ENCODE measurements around the gene RXRA.

Gene RXRA

GRCh38 chr9:134339183-134339806 is 13.0 kb downstream of the RXRA start:
- DNase-seq, result no peak

- DNase-seq, result no peak
Observed at GRCh38 chr9:134340475-134341160, 14.4 kb downstream of the RXRA start.

- DNase-seq, result no peak
Observed at GRCh38 chr9:134341306-134341705, 15.1 kb downstream of the RXRA start.

DNA sequence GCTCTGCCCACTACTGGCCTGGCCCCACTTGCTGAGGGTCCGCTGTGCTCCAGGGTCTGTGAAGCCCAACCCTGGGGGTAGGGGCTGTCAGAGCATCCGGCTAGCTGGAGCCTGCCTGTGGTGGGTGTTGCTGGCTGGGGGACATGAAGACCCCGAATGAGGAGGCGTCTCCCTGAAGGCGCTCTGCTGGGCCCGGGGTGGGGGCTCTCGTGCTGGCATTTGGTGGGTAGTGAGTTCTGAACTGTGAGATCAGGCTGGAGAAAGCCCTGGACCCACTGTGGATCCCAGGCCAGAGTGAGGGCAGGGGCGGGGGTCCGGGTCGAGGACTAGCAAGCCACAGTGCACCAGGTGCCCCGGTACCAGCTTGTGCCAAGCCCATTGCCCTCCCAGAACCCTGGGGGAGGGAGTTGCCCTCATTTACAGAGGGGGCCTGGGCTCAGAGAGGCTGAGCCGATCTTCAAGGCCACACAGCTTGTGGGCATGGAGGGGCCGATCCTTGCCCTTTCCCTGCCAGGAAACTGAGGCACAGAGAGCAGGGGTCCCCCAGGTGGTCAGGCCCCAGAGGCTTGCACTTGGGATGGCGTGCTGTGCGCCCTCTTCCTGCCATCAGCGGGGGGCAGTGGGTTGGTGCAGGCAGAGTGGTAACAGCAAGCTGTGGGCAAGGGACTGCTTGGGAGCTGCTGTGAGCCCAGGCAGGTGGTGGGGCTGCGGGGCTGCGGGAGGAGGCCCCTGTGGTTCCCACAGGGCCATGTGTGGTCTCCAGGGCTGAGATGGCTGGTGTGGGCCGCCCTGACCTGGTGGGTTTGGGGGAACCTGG is 15.9 kb downstream of the RXRA start:
- DNase-seq, result no peak

GRCh38 chr9:134342746-134343115 is 16.5 kb downstream of the RXRA start:
- DNase-seq, result no peak

- DNase-seq, result no peak
Observed at GRCh38 chr9:134343637-134344036, 17.4 kb downstream of the RXRA start.

- DNase-seq, result no peak
Observed at GRCh38 chr9:134344068-134344799, 18.0 kb downstream of the RXRA start.

DNA sequence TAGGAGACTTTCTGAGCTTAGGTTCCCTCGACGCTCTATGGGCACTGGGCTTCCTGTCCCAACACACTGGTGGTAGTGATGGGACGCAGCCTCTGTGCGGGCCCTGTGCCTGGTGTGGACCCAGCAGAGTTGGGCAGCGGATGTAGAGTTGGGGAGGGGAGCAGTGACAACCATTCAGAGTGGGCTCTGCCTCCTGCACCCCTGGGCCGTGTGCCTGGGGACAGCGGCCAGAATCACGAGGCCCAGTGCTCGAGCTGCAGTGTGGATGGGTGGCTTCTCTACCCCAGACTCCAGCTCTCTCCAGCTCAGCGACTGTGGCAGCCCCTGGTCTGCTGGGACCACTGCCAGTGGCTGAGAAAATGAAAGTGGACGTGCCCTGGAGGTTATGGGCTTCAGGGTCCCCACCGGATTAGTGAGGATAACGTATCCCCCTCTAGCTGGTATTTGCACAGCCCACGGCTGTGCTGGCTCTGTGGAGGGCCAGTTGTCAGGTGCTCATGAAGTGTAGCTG is 18.6 kb downstream of the RXRA start:
- no peak for DNase-seq

DNA sequence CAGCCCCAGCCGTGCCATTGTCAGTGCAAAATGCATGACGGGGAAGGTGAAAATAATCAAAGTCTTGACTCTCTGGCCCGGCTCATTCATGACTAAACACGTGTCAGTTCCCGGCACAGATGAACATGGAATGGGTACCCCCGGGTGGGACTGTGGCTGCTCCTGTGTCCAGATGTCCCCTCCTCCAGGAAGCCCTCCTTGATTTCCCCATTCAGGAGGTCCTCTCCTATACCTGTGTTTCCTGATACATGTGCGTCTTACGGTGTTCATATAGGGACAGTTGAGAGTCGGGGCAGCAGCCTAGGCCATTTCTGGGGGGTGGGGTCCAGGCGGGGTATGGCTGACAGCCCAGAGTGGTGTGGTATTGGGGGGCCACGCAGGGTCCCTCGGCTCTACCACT is 19.5 kb downstream of the RXRA start:
- DNase-seq, result no peak

- no peak for DNase-seq
Observed at GRCh38 chr9:134346151-134346550, 19.9 kb downstream of the RXRA start.

DNA sequence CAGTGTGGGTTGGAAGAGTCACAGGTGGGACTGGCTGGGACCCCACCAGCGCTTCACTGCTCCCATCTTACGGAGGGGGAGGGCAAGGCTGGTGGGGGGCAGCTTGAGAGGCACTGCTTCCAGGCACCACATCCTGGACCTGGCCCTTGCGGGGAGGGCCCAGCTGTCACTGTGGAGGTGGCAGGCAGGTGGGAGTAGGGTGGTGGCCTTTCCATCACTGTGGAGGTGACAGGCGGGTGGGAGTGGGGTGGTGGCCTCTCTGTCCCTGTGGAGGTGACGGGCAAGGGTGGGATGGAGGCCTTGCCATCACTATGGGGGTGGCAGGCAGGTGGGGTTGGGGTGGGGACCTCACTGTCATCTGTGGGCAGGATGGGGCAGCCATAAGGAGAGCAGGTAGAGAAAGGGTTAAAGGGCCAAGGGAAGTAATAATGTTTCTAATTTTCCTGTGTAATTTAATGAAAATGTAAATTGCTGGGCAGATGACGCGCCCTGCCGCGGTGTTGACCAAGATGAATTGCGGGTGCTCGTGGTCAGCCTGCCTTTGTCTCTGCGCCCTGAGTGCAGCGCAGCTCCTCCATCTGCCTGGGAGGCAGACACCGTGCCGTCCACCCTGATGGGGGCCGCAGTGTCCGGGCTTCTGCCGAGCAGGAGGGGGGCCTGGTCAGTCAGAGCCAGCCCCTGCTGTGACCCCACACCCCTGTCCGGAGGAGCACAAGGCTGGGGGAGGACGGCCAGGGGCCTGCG is 20.8 kb downstream of the RXRA start:
- no peak for DNase-seq

DNA sequence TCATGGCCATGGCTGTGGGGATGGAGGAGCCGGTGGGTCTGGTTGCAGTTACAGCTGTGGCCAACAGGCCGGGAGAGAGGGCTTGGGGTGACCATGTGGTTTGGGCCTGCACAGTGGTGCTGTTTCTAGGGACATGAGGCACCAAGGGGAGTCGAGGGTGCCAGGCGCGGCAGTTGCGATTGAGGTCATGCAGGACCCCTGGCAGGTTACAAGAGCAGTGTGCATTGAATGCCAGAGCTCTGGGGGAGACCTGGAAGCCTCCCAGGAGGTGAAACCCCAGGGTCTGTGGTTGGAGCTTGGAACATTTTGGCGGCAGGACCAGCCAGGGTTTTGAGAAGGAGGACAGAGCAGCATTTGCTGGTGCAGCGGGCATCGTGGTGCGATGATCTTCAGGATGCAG is 21.7 kb downstream of the RXRA start:
- no peak for DNase-seq

DNA sequence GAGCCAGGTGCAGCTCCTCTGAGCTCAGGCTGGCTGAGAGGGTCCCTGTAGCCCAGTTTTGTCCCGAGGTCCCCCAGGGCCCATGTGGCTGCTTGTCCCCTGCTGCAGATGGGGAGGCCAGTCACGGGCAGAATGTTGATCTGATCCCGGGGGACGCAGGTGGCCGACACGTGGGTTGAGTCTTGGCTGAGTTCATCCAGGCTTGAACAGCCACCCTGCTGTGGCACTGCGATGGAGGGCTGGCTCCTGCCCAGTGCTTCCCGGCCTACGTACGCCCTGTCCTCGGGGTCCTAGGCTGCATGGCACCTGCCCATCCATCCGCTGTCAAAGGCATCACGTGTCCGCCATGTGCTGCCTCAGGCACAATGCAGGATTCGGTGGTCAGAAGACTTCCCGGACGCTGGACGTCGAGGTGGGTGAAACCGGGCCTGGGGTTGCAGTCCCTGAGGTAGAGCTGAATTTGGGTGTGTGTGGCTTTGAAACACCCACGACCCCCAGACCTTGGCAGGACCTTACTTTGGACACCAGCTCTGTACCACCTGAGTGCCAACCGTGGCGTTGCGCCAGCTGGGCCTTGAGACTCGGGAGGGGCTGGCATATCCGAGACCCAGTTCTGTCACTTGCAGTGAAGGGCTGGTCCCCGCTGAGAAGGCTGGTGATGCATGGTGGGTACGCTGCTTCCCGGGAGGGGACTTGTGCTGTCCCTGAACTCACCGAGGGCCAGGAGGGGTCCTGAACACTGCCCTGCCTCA is 22.3 kb downstream of the RXRA start:
- no peak for DNase-seq

DNA sequence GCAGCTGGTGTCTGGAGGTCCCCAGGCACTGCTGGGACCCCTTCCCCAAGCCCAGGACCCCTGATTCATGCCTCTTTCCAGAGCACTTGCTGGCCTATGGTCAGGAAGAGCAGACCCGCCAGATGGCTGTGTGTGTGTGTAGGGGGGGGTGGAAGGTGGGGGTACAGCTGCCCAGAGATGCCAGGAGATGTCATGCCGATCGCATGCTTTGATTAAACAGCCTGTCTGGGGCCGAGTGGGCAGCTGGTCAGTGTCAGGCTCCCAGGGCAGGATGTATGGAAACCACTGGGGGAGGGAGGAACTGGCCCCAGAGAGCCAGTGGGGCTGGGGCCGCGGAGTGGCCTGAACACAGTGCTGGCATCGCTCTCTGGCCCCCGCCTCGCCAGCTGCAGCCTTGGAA is 23.7 kb downstream of the RXRA start:
- no peak for DNase-seq

DNA sequence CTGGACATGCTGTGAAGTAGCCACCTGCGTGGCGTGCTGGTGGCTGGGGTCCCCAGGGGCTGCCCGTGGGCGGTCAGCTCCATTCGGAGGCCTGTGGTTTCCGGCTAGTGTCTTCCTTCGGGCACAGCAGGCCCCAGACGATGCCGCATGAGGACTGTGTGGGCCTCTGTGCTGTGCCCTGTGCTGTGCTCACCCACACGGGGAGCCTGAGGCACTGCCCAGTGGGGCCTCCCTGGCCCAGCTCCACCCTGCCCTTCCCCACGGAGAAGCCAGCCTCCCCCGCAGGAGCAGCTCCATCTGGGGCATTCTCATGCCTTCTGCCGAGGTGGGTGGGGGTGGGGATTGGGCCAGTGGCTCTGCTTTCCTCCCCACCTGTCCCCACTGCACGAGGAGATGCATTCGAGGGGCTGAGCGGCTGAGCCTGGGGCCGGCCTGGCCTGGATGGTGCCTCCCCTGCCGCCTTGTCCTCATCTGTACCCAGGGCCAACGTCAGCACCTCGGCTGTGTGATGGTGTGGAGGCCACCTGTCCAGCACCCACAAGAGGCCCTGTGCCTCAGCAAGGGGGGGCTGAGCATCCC is 24.2 kb downstream of the RXRA start:
- DNase-seq, result no peak

GRCh38 chr9:134351606-134352176 is 25.4 kb downstream of the RXRA start:
- no peak for DNase-seq

DNA sequence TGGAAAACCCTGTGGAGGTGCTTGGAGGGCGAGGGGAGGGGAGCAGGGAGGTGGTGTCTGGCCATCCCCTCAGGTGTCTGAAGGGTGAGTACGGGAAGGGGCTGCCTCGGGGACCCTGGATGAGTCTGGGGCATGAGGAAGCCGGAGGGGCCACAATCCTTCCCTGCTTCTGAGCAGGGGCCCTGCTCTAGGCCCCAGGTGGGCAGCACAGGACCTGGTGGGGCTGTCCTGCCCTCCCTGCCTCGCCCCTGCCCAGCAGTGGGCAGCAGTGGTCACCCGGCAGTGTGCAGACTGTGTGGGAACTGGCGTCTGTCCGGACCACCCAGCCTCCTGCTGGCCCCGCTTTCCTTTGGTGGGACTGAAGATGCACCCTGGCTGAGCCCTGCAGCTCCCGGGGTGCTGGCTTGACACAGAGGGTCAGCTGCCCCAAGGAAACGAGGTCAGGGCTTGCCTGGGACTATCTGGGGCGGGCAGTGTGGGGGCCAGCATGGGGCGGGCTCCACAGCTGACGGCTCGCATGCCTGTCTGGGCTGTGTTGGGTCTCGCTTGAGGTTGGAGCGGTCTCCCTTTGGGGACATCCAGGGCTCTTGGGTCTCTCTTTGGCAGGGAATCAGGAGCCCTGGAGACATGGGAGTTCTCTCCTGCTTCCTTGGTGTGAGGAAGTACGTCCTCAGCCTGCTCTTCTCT is 26.1 kb downstream of the RXRA start:
- no peak for DNase-seq

DNA sequence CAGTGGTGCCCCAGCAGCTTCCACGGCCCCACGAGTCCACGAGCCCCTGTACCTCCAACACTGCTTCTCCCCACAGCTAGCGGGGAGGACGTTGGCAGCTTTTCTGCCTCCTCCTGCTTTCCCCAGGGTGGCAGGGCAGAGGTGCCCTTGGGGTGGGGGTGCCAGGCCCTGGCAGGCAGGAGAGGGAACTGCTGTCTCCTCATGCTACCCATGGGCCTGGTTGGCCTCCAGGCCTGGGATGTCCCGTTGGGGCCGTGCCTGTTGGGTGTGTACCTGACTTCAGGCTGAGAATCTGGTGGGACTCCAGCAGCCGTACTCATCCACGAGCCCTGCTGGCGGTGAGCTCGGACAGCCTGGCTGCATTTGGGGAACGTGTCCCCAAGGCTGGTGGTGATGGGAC is 27.3 kb downstream of the RXRA start:
- no peak for DNase-seq

- DNase-seq, result no peak
Observed at GRCh38 chr9:134355158-134355557, 28.9 kb downstream of the RXRA start.

DNA sequence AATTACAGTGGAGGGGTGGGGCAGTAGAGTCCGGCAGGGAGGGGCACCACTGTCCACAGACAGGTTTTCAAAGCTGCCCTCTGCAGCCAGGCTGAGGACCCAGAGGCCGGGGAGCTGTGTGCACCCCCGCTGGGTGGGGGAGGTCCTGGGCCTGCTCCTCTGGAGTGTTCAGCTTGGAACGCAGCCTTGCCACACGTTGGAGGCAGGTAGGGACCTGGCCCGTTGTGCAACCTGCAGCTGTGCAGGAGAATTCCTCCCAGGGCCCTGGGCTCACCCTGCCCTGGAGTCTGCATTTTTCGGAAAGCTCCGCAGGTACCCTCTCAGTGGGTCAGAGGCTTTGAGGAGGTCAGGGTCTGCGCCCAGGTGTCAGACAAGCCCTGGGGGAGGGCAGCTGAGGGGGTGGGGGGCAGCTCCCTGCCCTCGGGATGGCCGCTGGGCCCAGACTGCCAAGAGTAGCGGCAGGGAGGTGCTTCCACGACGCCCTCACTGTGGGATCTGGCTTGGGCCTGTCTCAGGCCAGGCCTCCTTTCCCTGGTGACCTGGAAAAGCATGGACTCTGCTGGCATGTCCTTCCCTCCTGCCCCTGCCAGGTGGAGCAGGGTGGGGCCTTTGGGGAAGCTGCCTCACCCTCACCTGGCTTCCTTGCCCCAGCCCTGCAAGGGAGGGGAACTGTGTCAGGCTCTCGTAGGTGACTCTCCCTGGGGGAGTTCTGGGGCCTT is 29.5 kb downstream of the RXRA start:
- DNase-seq, result no peak
